ENCODE results near the gene ZP2.
"Not testable (repeated sequence)": the region's sequence is repeated elsewhere in the genome, so short reads cannot be mapped to it uniquely, and the experiment has no call there.

Gene ZP2

GRCh38 chr16:21211486-21211885 is at the start of gene ZP2:
Gene ZP2, minus strand, starts transcription at chr16:21211574. Its CDS starts 27 bp downstream, at chr16:21211547.
- ChIA-PET CTCF (no interaction called here), POLR2A (ENCODE audit: low non-redundant PET) (no interaction called here)
- no peak for DNase-seq (ENCODE audit: low spot score)
- TF ChIP-seq CTCF (conservative IDR thresholded peaks at IDR 0.05; ENCODE audit: low read depth) = no peak
- no peak within 1 kb of the TSS for H3K27ac ChIP-seq

- H3K27ac ChIP-seq = no peak overlapping the region
- ChIA-PET POLR2A (ENCODE audit: low non-redundant PET) (no interaction called here), CTCF (interaction anchor here (0.5 kb wide), 1 partner anchor 26 kb away, joined by 3 read pairs; no protein-coding TSS in a partner anchor)
- no peak for DNase-seq (ENCODE audit: low spot score)
- TF ChIP-seq CTCF (conservative IDR thresholded peaks at IDR 0.05; ENCODE audit: low read depth) = no peak
These were observed 45.9 kb upstream of the ZP2 start for GRCh38 chr16:21257284-21257683.

GRCh38 chr16:21256636-21257035 is 45.3 kb upstream of the ZP2 start:
- no peak overlapping the region for H3K27ac ChIP-seq
- CTCF ChIA-PET = no interaction called here
- no peak for DNase-seq (ENCODE audit: low spot score)
- POLR2A ChIA-PET (ENCODE audit: low non-redundant PET) = no interaction called here
- no peak for TF ChIP-seq CTCF (conservative IDR thresholded peaks at IDR 0.05; ENCODE audit: low read depth)

GRCh38 chr16:21253470-21253869 is 42.1 kb upstream of the ZP2 start:
- CTCF ChIA-PET = no interaction called here
- no peak for DNase-seq (ENCODE audit: low spot score)
- POLR2A ChIA-PET (ENCODE audit: low non-redundant PET) = no interaction called here
- no peak overlapping the region for H3K27ac ChIP-seq
- no peak for TF ChIP-seq CTCF (conservative IDR thresholded peaks at IDR 0.05; ENCODE audit: low read depth)

- ChIA-PET POLR2A (ENCODE audit: low non-redundant PET) (no interaction called here), CTCF (no interaction called here)
- TF ChIP-seq CTCF (conservative IDR thresholded peaks at IDR 0.05; ENCODE audit: low read depth) = no peak
- H3K27ac ChIP-seq = no peak overlapping the region
- no peak for DNase-seq (ENCODE audit: low spot score)
These were observed 38.9 kb upstream of the ZP2 start for GRCh38 chr16:21250072-21250923.

- POLR2A ChIA-PET (ENCODE audit: low non-redundant PET) = interaction anchor here (0.7 kb wide), 1 partner anchor 35 kb away, joined by 9 read pairs; no protein-coding TSS in a partner anchor
- H3K27ac ChIP-seq; CTCF ChIA-PET; DNase-seq (ENCODE audit: low spot score): not testable (repeated sequence)
These were observed 36.8 kb upstream of the ZP2 start for GRCh38 chr16:21248179-21248578.

GRCh38 chr16:21244518-21245215 is 33.3 kb upstream of the ZP2 start:
- TF ChIP-seq CTCF (conservative IDR thresholded peaks at IDR 0.05; ENCODE audit: low read depth) = no peak
- ChIA-PET POLR2A (ENCODE audit: low non-redundant PET) (no interaction called here), CTCF (no interaction called here)
- no peak for DNase-seq (ENCODE audit: low spot score)
- H3K27ac ChIP-seq = no peak overlapping the region

All from RWPE1 (cell line).